HG03457 (cell line): Measurements from ENCODE around the gene GRAP2.
"Not testable (repeated sequence)": the region's sequence is repeated elsewhere in the genome, so short reads cannot be mapped to it uniquely, and the experiment has no call there.

Experiments
- ATAC-seq: cut with Tn5 transposase; IDR thresholded peaks from one replicate; pipeline ENCODE4 v1.9.1; 2021; ENCODE audit warnings: moderate number of reproducible peaks; ENCODE audit not compliant: unreplicated experiment

Gene GRAP2

DNA sequence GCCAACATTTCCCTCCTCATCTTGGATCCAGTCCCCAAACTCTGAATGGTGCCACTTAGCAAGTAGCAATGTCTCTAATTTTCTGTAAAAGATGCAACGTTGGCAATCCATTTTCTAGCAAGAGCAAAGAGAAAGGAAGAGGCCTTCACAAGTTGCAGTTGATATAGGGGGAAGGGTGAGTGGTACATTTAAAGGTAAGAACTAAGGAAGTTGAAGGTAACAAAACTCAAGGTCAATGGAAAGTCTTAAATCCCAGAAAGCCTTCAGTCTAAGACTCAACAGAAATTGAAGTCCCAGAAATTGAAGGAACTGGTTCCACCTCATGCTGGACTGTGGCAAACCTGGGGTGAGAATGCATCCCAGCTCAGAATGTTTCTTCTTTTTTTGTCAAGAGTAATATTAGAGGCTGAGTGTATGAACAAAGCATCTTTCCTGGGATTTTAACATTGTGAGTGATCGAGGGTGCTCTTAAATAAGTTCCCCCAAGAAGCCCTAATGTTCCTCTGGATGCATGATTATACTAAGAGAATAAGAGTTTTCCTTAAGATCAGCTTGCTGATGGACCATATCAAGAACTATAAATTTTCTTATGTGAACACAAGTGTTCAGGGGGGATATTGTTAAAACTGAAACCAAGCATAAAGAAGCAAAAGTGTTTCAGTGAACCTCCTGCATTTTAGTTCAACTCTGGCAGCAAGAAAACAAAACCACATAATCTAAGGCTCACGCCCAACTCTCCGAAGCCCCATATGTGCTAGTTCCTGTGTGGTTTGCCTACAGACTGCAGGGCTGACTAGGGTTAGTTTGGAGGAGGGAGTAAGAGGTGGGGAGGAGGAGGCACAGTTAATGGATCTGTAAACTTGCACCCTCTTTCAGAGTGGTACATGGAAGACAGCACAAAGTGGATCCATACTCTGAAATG, at the start of gene GRAP2:
TSS of gene GRAP2 (plus strand) at position 779 of the 922 bp plus-strand sequence. CDS start 46,023 bp downstream, outside the sequence.
- ATAC-seq = no peak

DNA sequence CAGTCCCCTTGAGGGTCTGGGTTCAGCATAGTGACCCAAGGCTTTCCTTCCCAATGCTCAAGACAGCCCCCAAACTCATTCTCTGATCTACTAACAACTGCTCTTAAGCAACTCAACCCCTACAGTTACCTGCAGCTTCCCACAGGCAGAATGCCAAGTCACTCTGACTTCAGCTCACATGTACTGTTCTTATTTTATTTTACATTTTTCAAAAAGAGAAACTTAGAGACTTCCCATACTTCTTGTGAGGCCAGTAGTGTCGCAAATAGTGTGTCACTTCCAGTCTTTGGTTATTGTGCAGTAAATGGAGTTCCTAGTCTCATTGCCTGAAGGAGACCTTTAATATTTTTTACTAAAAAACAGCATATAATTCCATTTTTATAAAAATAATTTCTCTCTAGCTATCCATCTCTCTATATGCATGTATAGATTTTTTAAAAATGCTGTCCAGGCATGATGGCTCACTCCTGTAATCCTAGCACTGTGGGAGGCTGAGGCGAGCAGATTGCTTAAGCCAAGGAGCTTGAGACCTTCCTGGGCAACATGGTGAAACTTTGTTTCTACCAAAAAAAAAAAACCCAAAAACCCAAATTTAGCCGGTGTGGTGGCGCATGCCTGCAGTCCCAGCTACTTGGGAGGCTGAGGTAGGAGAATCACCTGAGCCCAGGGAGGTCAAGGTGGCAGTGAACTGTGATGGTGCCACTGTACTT, 49.1 kb upstream of the GRAP2 start:
- ATAC-seq = no peak

DNA sequence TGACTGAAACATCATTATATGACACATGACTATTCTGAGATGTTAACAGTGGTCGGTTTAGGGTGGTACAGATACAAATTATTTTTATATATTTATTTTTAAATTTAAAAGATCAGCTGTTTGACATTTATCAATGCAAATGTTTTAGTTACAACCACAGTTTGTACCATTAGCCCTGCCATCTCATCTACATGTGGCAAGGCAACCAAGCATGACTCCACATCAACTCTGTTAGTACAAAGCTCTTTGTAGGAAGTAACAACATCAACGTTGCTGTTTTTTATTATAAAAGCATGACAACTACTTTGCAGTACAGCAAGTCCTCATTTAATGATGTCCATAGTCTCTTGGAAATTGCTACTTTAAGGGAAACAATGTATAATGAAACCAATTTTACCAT, 48.1 kb upstream of the GRAP2 start:
- ATAC-seq = no peak

DNA sequence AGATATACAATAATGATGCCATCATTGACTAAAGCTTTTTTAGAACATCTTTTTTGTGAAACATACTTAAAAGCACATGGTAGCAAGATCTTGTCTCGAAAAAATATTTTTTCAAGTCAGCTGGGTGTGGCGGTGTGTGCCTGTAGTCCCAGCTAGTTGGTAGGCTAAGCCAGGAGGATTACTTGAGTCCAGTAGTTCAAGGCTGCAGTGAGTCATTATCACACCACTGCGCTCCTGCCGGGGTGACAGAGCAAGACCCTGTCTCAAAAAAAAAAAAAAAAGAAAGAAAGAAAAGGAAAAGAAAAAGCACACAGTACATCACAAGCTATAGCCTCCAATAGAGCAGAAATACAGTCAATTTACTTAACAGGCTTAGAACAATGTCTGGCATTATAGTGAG, 44.3 kb upstream of the GRAP2 start:
- no peak for ATAC-seq

DNA sequence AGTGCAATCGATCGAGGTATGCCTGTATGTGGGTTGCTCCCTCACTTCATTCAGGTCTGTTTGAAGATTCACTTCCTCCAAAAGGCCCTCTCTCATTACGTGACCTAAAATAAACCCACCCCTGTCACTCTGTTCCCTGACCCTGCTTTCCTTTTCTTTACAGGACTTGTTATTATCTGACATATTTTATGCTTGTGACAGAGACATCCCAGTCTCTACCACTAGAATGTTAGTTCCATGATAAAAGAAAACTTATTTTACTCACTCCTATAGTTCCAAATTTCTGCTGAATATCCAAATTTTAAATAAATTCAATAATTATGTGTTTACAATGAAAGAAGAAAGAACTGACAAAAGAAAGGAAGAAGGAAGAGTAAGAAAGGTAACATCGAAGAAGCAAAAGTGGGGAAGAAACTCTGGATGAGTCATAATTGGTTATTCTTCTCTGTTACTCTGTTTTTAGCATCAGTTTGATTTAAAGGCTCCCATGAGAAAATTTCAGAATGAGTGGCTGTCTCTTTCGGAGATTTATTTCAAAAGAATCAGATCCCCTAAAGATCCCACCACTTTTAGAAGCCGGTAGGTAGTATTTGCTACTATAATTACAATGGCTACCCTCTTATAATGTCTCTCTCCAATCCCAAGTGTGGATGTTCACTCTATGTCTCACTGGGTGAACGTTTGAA, 40.8 kb upstream of the GRAP2 start:
- ATAC-seq = no peak

DNA sequence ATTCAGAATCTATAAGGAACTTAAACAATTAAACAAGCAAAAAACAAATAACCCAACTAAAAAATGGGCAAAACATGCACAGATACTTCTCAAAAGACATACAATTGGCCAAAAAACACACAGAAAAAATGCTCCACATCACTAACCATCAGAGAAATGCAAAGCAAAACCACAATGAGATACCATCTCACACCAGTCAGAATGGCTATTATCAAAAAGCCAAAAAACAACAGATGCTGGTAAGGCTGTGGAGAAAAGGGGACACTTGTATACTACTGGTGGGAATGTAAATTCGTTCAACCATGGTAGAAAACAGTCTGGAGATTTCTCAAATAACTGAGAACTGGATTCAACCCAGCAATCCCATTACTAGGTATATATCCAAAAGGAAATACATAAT, 32.1 kb upstream of the GRAP2 start:
- no peak for ATAC-seq

DNA sequence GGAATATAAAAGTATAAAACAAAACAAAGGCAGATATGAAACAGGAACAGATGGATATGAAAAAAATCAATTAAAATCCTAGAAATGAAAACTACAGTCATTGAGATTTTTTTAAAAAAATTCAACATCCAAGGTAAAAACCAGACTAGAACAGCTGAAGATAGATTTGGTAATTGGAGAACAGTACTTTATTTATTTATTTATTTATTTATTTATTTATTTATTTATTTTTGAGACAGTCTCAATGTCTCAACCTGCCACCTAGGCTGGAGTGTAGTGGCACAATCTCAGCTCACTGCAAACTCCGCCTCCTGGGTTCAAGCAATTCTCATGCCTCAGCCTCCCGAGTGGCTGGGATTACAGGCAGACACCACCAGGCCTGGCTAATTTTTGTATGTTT, 31.1 kb upstream of the GRAP2 start:
- not testable (repeated sequence) for ATAC-seq

DNA sequence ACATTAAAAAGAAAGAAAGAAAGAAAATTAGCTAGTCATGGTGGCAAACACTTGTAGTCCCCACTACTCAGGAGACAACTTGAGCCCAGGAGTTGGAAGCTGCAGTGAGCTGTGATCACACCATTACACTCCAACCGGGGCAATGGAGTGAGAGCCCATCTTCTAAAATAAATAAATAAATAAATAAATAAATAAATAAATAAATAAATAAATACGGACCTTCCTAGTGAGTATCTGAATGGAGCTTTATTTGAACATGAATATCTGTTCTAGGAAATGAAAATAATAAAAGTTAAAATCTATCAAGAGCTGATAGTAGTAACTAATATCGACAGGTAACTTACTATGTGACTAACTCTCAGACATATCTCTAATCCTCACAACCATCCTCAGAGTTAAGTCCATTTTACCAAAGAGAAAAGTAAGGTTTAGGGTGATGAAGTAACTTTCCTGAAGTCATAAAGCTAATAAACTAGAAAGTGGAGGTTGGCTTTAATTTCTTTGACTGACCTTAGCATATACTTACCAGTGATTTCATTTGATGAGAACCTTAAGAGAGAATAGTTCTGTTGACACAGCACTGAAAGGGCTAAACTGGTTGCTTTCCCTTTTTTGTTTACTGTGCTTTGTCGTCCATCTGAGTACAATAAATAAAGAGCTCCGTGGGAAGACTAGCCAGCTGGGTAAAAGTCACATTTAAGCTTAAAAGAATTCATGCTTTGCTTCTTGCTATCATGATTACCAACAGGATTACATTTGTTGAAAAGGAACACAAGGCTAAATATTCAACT, 29.7 kb upstream of the GRAP2 start:
- ATAC-seq = no peak

DNA sequence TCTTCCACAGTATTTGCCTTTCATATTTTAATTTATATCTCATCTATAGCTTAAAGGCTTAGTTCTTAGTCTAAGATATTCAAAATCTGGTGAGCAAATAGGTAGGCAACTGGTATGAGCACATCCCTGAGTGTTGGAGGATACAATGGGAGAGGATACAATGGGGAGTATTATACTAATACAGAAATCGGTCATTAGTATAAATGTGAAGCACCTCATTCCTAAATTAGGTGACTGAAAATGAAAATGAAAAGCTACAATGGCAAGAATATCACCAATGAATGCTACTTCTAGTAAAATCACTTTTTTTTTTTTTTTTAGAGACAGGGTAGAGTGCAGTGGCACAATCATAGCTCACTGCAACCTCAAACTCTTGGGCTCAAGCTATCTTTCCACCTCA, 28.3 kb upstream of the GRAP2 start:
- ATAC-seq = no peak

DNA sequence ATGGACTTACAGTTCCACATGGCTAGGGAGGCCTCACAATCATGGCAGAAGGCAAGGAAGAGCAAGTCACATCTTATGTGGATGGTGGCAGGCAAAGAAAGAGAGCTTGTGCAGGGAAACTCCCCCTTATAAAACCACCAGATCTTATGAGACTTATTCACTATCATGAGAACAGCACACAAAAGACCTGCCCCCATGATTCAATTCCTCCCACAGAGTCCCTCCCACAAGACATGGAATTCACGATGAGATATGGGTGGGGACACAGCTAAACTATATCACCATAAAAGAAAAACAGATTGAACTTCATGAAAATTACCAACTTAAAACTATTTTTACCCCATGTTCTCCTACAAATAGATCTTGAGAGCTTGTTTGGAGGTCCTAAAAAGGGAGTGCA, 26.9 kb upstream of the GRAP2 start:
- ATAC-seq = no peak

DNA sequence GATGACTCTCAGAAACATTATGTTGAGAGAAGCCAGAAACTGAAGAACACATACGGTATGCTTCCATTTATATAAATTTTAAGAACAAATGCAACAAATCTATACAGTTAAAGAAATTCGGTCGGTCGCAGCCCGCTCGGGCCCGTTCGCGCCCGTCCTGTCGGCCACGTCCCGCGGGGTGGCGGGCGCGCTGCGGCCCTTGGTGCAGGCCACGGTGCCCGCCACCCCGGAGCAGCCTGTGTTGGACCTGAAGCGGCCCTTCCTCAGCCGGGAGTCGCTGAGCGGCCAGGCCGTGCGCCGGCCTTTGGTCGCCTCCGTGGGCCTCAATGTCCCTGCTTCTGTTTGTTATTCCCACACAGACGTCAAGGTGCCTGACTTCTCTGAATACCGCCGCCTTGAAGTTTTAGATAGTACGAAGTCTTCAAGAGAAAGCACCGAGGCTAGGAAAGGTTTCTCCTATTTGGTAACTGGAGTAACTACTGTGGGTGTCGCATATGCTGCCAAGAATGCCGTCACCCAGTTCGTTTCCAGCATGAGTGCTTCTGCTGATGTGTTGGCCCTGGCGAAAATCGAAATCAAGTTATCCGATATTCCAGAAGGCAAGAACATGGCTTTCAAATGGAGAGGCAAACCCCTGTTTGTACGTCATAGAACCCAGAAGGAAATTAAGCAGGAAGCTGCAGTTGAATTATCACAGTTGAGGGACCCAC, 25.6 kb upstream of the GRAP2 start:
- ATAC-seq = not testable (repeated sequence)

DNA sequence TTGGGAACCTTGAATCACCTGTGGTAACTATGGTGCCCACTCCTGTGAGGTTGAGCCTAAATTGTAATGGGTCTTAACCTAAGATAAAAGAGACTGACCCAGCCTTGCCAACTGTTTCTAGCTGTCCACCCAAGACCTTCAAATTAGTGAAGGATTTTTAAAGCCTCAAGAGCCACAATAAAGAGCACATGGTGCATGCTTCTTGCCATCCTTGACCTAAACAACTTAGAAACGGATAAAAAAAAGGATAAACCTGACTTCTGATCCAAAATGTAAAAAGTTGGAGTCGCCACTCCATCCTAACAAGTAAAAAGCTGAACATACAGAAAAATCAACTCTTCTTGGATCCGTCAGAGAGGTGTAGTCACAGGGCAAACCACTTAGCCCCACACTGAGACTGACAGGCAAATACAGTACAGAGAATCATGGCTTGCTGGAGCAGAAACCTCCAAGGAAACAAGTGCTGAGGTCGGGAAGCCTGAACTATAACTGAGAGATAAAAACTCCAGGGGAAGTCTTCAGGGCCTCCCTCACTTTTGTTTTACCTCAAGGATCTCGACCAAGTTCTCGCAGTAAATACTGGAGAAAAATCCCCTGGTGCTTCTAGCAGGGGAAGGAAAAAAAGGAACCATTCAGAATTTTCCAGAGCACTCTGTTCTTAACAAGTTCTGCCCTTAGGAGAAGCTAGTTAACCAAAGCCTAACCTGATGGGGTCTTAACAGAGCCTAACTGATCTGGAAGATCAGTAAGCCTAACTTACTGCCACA, 23.6 kb upstream of the GRAP2 start:
- no peak for ATAC-seq

DNA sequence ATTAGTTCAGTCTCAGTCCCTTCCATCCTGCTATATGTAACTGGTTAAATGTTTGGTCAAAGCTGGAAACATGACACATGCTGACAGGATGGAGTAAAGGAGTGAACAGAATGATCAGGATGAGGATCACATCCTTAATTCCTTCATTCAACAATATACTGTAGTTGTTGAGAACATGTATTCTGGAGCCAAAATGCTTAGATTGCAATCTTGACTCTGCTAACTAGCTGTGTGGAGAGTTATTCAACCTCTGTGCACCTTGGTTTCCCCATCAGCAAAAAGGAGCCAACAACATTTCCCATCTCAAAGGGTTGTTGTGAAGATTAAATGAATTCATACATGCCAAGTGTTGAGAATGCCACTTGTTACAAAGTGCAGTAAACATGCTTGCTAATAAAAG, 20.2 kb upstream of the GRAP2 start:
- ATAC-seq = no peak

DNA sequence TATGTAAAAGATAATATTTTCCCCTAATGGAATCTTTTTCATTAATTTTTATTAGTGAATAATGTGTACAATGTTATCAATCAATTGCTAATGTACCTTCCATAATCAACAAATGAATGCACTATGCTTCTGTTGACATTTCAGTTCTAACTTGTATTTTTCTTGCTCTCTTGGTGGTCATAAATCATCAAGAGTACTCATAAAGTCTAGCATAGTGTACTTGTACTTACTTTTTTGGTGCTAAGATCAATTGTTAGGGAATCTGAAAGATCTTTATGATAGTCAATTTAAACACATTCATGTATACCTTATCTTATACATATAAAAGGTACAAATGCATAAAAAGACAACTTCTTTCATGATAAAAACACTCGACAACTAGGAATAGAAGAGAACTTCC, 17.8 kb upstream of the GRAP2 start:
- no peak for ATAC-seq

DNA sequence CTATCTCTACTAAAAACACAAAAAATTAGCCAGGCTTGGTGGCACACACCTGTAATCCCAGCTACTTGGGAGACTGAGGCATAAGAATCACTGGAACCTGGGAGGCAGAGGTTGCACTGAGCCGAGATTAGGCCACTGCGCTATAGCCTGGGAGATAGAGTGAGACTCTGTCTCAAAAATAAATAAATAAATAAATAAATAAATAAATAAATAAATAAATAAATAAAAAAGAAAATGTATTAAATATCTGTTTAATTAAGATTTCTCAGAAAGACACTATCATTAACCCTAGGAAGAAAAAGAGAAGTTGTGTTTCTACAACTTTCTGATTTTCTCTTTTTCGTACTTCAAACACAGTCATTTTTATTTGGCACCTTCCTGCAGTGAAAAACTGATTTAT, 11.0 kb upstream of the GRAP2 start:
- not testable (repeated sequence) for ATAC-seq

DNA sequence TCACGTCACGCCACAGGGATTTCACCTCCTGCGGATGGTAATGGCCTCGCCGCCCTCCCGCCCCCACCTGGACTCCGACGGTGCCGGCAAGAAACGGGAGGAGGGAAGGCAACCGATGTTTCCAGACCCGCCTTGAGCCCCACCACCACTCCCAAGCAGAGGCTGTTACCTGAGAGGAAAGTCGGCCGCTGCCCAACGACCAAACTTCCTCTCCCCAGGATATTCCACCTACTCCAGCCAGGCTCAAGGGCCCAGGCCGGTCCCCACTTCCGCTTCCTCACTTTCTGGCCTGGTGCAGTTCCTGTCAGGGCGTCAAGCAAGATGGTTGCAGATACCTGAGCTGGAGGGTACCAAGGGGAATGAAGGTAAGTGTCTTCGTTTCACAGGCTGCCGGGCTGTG, 7.4 kb upstream of the GRAP2 start, which contains the start of gene ENTHD1:
TSS of gene ENTHD1 (minus strand) at position 235 of the 400 bp plus-strand sequence. CDS start 6,012 bp downstream, outside the sequence.
- no peak for ATAC-seq

DNA sequence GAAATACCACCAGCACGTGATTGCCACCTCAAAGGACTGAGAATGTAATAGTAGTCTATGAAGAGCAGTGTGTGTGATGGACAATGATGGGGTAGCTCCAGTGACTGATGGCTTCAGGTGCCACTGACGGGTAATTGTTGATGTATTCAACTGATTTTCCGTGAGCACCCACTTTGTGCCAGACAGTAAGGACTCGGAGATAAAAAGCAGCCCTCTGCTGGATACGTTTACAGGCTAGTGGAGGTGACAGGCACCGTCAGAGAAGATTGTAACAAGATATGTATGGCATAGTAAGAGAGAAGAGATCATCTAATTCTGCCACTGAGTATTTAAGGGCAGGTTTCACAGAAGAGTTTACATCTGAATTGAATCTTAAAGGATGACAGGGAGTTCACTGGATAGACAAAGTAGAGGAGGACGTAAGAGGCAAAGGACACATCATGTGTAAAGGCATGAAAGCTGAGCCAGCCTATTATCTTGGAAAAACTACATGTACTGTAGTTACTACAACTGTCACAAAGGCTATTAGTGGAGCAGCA, 6.3 kb upstream of the GRAP2 start:
- no peak for ATAC-seq

DNA sequence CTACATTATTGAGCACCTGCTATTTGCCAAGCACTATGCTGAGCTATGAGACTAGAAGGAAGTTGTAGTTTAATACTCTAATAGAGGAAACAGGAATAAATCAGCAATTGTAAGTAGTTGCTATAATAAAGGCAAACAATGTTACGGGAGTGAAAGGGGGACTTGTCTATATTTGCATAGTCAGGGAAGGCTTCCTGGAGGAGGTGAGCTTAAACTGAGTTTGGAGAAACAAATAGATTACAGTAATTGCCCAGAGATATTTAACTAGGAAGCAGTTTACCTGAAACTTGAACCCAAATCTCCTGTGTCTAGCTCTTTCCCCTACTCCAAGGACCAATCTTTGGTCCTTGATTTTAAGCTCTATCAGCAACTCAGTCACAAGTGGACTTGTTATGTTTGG, 5.2 kb upstream of the GRAP2 start:
- no peak for ATAC-seq
